HEK293 (cell line): Measurements from ENCODE around the gene NDUFA3.

Experiments
- CTCF ChIP-seq: fragments of 450-650 bp; formaldehyde crosslinking; IDR thresholded peaks from 2 replicates; pipeline ENCODE4 v1.5.1; 2016; ENCODE audit warnings: missing biosample characterization, missing genetic modification characterization
- OSR2 ChIP-seq: fragments of 450-650 bp; formaldehyde crosslinking; IDR thresholded peaks from 2 replicates; pipeline ENCODE4 v1.5.1; 2016; ENCODE audit warnings: missing biosample characterization, missing genetic modification characterization
- PRDM1 ChIP-seq: fragments of 450-650 bp; formaldehyde crosslinking; IDR thresholded peaks from 2 replicates; pipeline ENCODE4; 2016; ENCODE audit warnings: missing biosample characterization, missing genetic modification characterization
- TCF7L2 ChIP-seq: IDR thresholded peaks from 2 replicates; pipeline ENCODE4 v1.6.1; 2011; ENCODE audit warnings: low read depth, mild to moderate bottlenecking, inconsistent platforms, low read length, moderate library complexity, borderline replicate concordance
- ZBTB7A ChIP-seq: fragments of 450-650 bp; formaldehyde crosslinking; IDR thresholded peaks from 2 replicates; pipeline ENCODE4 v1.5.1; 2016; ENCODE audit warnings: low read depth, missing biosample characterization, missing genetic modification characterization
- ZNF146 ChIP-seq: fragments of 450-650 bp; formaldehyde crosslinking; IDR thresholded peaks from 2 replicates; pipeline ENCODE4 v1.5.1; 2016; ENCODE audit warnings: missing biosample characterization, missing genetic modification characterization
- ZNF24 ChIP-seq: fragments of 450-650 bp; formaldehyde crosslinking; IDR thresholded peaks from 2 replicates; pipeline ENCODE4 v1.5.1; 2016; ENCODE audit warnings: missing biosample characterization, missing genetic modification characterization
- ZNF501 ChIP-seq: fragments of 450-650 bp; formaldehyde crosslinking; IDR thresholded peaks from 2 replicates; pipeline ENCODE4 v1.5.1; 2016; ENCODE audit warnings: missing biosample characterization, missing genetic modification characterization
- ZNF791 ChIP-seq: fragments of 450-650 bp; formaldehyde crosslinking; IDR thresholded peaks from 2 replicates; pipeline ENCODE4 v1.5.1; 2016; ENCODE audit warnings: missing biosample characterization, missing genetic modification characterization
- ZNF792 ChIP-seq: fragments of 450-650 bp; formaldehyde crosslinking; IDR thresholded peaks from 2 replicates; pipeline ENCODE4 v1.5.1; 2016; ENCODE audit warnings: missing biosample characterization, missing genetic modification characterization

- TF ChIP-seq ZNF146 (no peak), PRDM1 (tag by site-specific recombination) (no peak), ZNF501 (tag by site-specific recombination) (no peak), ZNF24 (tag by site-specific recombination) (no peak), ZNF791 (tag by site-specific recombination) (no peak), TCF7L2 (no peak), ZNF792 (tag by site-specific recombination) (no peak), CTCF (tag by site-specific recombination) (no peak), ZBTB7A (0 out of 2 replicates have a peak, but pooled peaks have one; percentile 56), OSR2 (tag by site-specific recombination) (no peak)
These were observed 35.2 kb downstream of the NDUFA3 start, which contains the start of gene CNOT3 for GRCh38 chr19:54137699-54138488.
